Ovary (tissue), 3 donors: ENCODE results near the gene ALG8.

Experiments
- EP300 ChIP-seq: sonication (generic); formaldehyde crosslinking; IDR thresholded peaks from one replicate; pipeline ENCODE4 v1.6.1; 2017; ENCODE audit warnings: antibody characterized with exemption
- POLR2A ChIP-seq: fragments of 450-650 bp; IDR thresholded peaks from one replicate; pipeline ENCODE4 v1.6.1; 2017; ENCODE audit warnings: antibody characterized with exemption, mild to moderate bottlenecking, moderate library complexity
- TF ChIP-seq, protein P1 (sequence below), 3 donors: fragments of 450-650 bp in 2 of 3; fragments of 200-600 bp in 1 of 3; IDR thresholded peaks; one replicate each; pipeline versions ENCODE4 v1.5.1 to v1.8.0; 2016 to 2022; ENCODE audit warnings: antibody characterized with exemption in 3 of 3, mild to moderate bottlenecking in 1 of 3
- donor health status: DM: no; HTN: no; CAD: no.

DNA sequence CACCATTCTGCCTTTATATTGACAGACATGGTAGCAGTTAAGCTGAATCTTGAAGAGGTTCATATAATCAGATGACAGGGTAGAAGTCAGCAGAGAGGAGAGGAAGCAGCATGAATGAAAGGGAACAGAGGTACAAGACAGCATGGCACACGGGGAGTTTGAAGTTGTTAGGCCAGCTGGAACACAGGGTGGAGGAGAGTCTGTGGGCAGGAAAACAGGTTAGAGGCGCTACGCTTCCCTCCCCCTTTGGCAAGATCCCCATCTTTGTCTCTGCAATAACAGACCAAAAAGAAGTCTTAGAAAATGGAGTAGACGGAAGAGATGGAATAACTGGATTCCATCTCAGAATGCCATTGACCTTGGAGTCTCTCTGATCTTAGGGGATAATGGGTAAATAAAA, 39.8 kb downstream of the ALG8 start:
- no peak for TF ChIP-seq EP300
- TF ChIP-seq POLR2A = no peak
- TF ChIP-seq, protein P1, sequence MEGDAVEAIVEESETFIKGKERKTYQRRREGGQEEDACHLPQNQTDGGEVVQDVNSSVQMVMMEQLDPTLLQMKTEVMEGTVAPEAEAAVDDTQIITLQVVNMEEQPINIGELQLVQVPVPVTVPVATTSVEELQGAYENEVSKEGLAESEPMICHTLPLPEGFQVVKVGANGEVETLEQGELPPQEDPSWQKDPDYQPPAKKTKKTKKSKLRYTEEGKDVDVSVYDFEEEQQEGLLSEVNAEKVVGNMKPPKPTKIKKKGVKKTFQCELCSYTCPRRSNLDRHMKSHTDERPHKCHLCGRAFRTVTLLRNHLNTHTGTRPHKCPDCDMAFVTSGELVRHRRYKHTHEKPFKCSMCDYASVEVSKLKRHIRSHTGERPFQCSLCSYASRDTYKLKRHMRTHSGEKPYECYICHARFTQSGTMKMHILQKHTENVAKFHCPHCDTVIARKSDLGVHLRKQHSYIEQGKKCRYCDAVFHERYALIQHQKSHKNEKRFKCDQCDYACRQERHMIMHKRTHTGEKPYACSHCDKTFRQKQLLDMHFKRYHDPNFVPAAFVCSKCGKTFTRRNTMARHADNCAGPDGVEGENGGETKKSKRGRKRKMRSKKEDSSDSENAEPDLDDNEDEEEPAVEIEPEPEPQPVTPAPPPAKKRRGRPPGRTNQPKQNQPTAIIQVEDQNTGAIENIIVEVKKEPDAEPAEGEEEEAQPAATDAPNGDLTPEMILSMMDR (IDR thresholded peaks at IDR 0.05) = no peak
